ENCODE results near the gene NTPCR. TPM values are rescaled to one million over a fixed set of nuclear protein-coding genes. Genes with fewer than 3 reads are reported as not detected.

NTPCR gene
- total RNA-seq, 1 donor from 2014 or later = 54.5 TPM

GRCh38 chr1:232978091-232978634 is 27.8 kb downstream of the NTPCR start:
- H3K27ac Mint-ChIP-seq (ENCODE audit: unreplicated experiment) = no peak overlapping the region
- no peak overlapping the region for H3K4me3 Mint-ChIP-seq (ENCODE audit: unreplicated experiment)
- peaks cover 4% of the 10 kb centered on the region for H3K9me3 Mint-ChIP-seq (ENCODE audit: unreplicated experiment)
- no peaks in the 10 kb centered on the region for H3K27me3 Mint-ChIP-seq (ENCODE audit: low read depth, unreplicated experiment)
- peaks cover 19% of the 10 kb centered on the region for H3K4me1 Mint-ChIP-seq (ENCODE audit: low read depth, unreplicated experiment)
- H3K27me3 ChIP-seq (ENCODE audit: insufficient read depth, low read length) = no peaks in the 10 kb centered on the region
- H3K79me2 ChIP-seq (ENCODE audit: insufficient read depth, low read length) = no peaks in the 10 kb centered on the region
- no peak overlapping the region for H3K27ac ChIP-seq (ENCODE audit: low read depth, low read length)
- H3K4me1 ChIP-seq (ENCODE audit: insufficient read depth, low read length) = peaks cover 18% of the 10 kb centered on the region
- H4K20me1 ChIP-seq (ENCODE audit: insufficient read depth, low read length) = no peaks in the 10 kb centered on the region
- H2AFZ ChIP-seq (ENCODE audit: low read depth, low read length) = no peak overlapping the region
- no peaks in the 10 kb centered on the region for H3K36me3 ChIP-seq (ENCODE audit: insufficient read depth, low read length)
- H3K4me2 ChIP-seq (ENCODE audit: low read length) = no peak overlapping the region
- no peak overlapping the region for H3K4me3 ChIP-seq (ENCODE audit: insufficient read depth, low read depth, low read length)
- DNase-seq (ENCODE audit: low read depth) (peak; percentile 74), FAIRE-seq (no peak)
- peaks cover 4% of the 10 kb centered on the region for H3K9me3 ChIP-seq (ENCODE audit: insufficient read depth, low read depth, low read length)
- TF ChIP-seq CTCF (IDR thresholded peaks at IDR 0.05; ENCODE audit: insufficient read depth, low read depth, low read length) = no peak
- no peak for TF ChIP-seq EZH2 (IDR thresholded peaks at IDR 0.05; ENCODE audit: insufficient read depth, low read length)
- no peak overlapping the region for H3K9ac ChIP-seq (ENCODE audit: low read length)
- peaks cover 37% of the 10 kb centered on the region for H3K36me3 Mint-ChIP-seq (ENCODE audit: low read depth, unreplicated experiment)

DNA sequence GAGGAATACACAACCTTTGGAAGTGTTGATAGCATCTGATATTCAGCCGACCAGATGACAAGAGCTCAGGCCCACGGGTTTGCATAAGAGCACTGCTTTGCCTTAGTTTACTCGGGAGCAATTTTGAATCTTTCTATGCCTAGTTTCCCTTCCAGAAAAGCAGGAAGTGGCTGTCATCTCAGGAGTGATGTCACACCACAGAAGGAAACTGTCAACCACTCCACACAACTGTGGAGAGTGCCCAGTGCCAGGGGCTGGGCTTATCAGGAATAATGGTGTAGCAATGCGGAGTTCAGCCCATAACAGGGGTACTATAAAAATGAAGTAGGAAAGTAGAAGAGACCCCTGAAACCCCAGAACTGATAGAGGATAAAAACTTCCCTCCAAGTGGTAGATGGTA is 28.4 kb downstream of the NTPCR start:
- H3K79me2 ChIP-seq (ENCODE audit: insufficient read depth, low read length) = no peaks in the 10 kb centered on the region
- H3K27me3 Mint-ChIP-seq (ENCODE audit: low read depth, unreplicated experiment) = no peaks in the 10 kb centered on the region
- no peaks in the 10 kb centered on the region for H3K9me3 Mint-ChIP-seq (ENCODE audit: unreplicated experiment)
- no peak overlapping the region for H3K4me3 Mint-ChIP-seq (ENCODE audit: unreplicated experiment)
- H3K4me2 ChIP-seq (ENCODE audit: low read length) = no peak overlapping the region
- peaks cover 3% of the 10 kb centered on the region for H3K9me3 ChIP-seq (ENCODE audit: insufficient read depth, low read depth, low read length)
- H3K36me3 ChIP-seq (ENCODE audit: insufficient read depth, low read length) = peaks cover 2% of the 10 kb centered on the region
- no peak for FAIRE-seq
- H3K27me3 ChIP-seq (ENCODE audit: insufficient read depth, low read length) = no peaks in the 10 kb centered on the region
- TF ChIP-seq EZH2 (IDR thresholded peaks at IDR 0.05; ENCODE audit: insufficient read depth, low read length) (no peak), CTCF (IDR thresholded peaks at IDR 0.05; ENCODE audit: insufficient read depth, low read depth, low read length) (no peak)
- H3K4me1 Mint-ChIP-seq (ENCODE audit: low read depth, unreplicated experiment) = peaks cover 19% of the 10 kb centered on the region
- peak; percentile 26 for DNase-seq (ENCODE audit: low read depth)
- H2AFZ ChIP-seq (ENCODE audit: low read depth, low read length) = no peak overlapping the region
- no peaks in the 10 kb centered on the region for H4K20me1 ChIP-seq (ENCODE audit: insufficient read depth, low read length)
- no peak overlapping the region for H3K9ac ChIP-seq (ENCODE audit: low read length)
- no peak overlapping the region for H3K4me3 ChIP-seq (ENCODE audit: insufficient read depth, low read depth, low read length)
- no peak overlapping the region for H3K27ac Mint-ChIP-seq (ENCODE audit: unreplicated experiment)
- no peak overlapping the region for H3K27ac ChIP-seq (ENCODE audit: low read depth, low read length)
- peaks cover 18% of the 10 kb centered on the region for H3K4me1 ChIP-seq (ENCODE audit: insufficient read depth, low read length)
- peaks cover 32% of the 10 kb centered on the region for H3K36me3 Mint-ChIP-seq (ENCODE audit: low read depth, unreplicated experiment)

DNA sequence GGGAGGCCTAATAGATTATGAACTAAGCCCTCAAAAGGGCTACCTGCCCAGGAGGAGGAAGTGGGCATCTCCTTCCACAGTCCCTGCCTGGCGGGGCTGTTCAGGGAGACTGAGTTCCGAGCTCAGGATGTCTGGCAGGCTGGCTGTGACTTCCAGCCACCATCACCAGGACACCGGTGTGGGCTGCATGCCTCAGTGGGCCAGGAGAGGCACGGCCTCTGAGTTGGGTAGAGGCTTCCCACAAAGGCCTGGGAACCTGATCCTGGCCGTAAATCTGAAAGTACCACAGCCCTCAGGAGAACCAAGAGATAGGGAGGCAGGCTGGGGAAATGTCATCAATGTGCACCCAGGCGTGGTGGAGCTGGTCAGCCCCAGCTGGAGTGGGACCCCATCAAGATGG is 29.1 kb downstream of the NTPCR start:
- Mint-ChIP-seq H3K27me3 (ENCODE audit: low read depth, unreplicated experiment) (no peaks in the 10 kb centered on the region), H3K4me1 (ENCODE audit: low read depth, unreplicated experiment) (peaks cover 19% of the 10 kb centered on the region), H3K4me3 (ENCODE audit: unreplicated experiment) (no peak overlapping the region), H3K9me3 (ENCODE audit: unreplicated experiment) (no peaks in the 10 kb centered on the region), H3K27ac (ENCODE audit: unreplicated experiment) (no peak overlapping the region), H3K36me3 (ENCODE audit: low read depth, unreplicated experiment) (peaks cover 26% of the 10 kb centered on the region)
- DNase-seq (ENCODE audit: low read depth) (no peak), FAIRE-seq (no peak)
- H3K27me3 ChIP-seq (ENCODE audit: insufficient read depth, low read length) = no peaks in the 10 kb centered on the region
- H3K4me1 ChIP-seq (ENCODE audit: insufficient read depth, low read length) = peaks cover 18% of the 10 kb centered on the region
- H3K9me3 ChIP-seq (ENCODE audit: insufficient read depth, low read depth, low read length) = no peaks in the 10 kb centered on the region
- no peaks in the 10 kb centered on the region for H4K20me1 ChIP-seq (ENCODE audit: insufficient read depth, low read length)
- H3K36me3 ChIP-seq (ENCODE audit: insufficient read depth, low read length) = peaks cover 3% of the 10 kb centered on the region
- no peak overlapping the region for H2AFZ ChIP-seq (ENCODE audit: low read depth, low read length)
- no peaks in the 10 kb centered on the region for H3K79me2 ChIP-seq (ENCODE audit: insufficient read depth, low read length)
- H3K9ac ChIP-seq (ENCODE audit: low read length) = no peak overlapping the region
- no peak overlapping the region for H3K27ac ChIP-seq (ENCODE audit: low read depth, low read length)
- no peak overlapping the region for H3K4me2 ChIP-seq (ENCODE audit: low read length)
- TF ChIP-seq CTCF (IDR thresholded peaks at IDR 0.05; ENCODE audit: insufficient read depth, low read depth, low read length) (no peak), EZH2 (IDR thresholded peaks at IDR 0.05; ENCODE audit: insufficient read depth, low read length) (no peak)
- no peak overlapping the region for H3K4me3 ChIP-seq (ENCODE audit: insufficient read depth, low read depth, low read length)
